Subcutaneous adipose tissue (tissue), 4 donors: ENCODE results near the gene ZNF830. TPM values are rescaled to one million over a fixed set of nuclear protein-coding genes. Genes with fewer than 3 reads are reported as not detected.

Source experiments
- total RNA-seq, 4 donors: library from RNA; depleted of rRNA; stranded (reverse); fragments of >200 nt; gene quantifications; one replicate each; pipeline ENCODE4 v1.1.0, GENCODE V29; 2016
- TF ChIP-seq, protein P1 (sequence below): fragments of 450-650 bp; IDR thresholded peaks from one replicate; pipeline ENCODE4 v1.5.1; 2016; ENCODE audit warnings: low read depth, mild to moderate bottlenecking, control low read depth, antibody characterized with exemption, moderate library complexity

The ZNF830 gene
- total RNA-seq, 4 donors from 2014 or later = 8.5 to 10.7 (median 9.6) TPM

DNA sequence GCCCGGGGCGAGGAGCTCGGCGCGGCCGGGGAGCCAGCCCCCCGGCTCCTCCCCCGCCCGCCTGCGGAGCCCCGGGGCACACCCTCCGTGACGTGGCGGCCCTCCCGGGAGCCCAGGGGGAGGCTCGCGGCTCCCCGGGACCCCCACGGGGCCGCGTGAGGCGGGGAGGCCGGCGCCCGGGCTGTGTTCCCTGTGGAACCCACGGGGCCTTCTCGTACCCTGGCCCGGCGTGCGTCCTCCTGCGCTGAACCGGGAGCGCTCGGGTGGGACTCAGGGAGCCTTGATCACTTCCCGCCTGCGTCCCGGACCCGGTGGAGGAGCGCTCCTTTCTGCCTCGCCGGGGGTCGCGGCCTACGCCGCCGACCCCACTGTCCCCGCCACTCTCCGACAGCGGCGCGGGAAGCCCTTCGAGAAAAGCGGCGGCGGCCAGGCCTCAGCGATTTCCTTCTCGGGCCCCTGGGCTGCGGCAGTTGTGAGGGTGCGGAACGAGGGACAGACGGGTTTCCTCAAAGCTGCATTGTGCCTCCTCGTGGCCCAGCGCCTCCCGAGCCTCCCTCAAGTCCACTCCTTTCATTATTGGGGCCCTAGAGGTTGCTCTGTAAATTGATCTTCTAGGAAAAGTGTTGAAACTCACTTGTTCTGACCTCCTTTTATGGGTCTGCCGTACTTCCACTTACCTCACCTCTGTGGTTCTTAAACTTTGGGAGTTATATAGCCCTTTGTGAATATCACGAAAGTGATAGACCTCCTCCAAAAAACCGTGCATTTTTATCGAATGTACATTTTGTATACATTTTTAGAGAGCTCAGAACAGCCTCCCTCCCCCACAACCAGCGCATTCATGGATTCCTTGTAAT lies 19.6 kb downstream of the ZNF830 start:
- TF ChIP-seq, protein P1, sequence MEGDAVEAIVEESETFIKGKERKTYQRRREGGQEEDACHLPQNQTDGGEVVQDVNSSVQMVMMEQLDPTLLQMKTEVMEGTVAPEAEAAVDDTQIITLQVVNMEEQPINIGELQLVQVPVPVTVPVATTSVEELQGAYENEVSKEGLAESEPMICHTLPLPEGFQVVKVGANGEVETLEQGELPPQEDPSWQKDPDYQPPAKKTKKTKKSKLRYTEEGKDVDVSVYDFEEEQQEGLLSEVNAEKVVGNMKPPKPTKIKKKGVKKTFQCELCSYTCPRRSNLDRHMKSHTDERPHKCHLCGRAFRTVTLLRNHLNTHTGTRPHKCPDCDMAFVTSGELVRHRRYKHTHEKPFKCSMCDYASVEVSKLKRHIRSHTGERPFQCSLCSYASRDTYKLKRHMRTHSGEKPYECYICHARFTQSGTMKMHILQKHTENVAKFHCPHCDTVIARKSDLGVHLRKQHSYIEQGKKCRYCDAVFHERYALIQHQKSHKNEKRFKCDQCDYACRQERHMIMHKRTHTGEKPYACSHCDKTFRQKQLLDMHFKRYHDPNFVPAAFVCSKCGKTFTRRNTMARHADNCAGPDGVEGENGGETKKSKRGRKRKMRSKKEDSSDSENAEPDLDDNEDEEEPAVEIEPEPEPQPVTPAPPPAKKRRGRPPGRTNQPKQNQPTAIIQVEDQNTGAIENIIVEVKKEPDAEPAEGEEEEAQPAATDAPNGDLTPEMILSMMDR = no peak

DNA sequence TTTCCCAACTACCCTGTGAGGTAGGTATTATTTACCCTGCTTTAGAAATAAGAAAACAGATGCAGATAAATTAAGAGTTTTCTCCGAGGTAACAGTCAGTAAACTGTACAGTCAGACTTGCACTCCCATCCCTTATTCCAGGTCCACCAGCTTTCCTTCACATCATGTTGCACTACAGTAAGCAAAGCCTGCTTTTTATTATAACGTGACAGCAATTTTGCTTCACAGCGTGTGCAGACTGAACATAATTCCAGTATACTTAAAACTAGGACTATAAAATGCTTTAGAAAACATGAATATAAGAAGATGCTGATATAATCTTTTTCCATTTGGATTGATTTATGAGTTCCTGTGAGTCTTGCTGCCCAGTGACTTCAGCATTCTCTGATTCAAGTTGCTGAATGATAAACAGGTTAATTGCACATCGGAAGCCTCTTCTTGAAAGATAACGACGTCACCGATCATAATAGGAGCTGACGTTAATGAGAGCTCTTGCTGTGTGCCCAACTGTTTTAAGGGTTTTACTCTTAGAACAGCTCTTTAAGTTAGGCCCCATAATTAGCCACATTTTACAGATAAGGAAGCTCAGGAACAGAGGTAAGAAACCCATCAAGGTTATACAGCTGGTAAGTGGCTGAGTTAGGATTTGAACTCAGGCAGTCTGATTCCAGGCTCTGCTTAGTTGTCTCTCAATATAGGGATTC lies 20.4 kb downstream of the ZNF830 start:
- TF ChIP-seq, protein P1 = no peak

DNA sequence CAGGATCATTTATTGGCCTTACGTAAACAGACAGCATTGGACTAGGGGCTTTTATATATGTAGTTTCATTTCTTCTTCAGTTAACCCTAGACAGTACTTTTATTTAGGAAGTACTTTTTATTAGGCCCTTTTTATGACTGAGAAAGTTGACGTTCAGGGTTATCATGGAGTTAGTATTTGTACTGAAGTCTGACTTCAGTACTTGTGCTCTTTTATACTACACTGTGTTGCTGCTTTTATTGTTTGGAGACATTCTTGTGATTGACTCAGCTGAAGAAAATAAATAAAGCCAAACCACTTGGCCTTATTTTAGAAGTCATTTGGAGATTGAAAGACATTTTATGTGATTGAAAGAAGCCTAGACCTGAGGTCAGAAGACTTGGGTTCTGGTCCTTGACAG lies 25.9 kb downstream of the ZNF830 start:
- TF ChIP-seq, protein P1 = no peak

DNA sequence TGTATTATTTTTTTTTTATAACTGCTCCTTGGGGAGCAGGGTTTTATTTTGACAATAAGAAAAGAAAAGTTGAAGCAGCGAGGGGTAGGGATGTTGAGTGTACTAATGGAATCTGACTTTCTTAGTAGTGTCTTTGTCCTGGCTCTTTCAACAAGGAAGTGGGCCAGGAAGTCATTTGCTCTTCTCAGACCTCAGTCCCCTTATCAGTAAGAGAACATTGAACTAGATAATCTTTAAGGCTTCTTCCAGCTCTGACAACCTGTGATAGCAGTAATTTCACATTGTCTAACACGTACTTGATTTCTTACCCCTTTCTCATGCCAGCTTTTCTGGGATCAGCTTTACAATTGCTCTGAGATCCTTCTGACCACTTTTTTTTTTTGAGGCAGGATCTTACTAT lies 27.3 kb downstream of the ZNF830 start:
- TF ChIP-seq, protein P1 = no peak

DNA sequence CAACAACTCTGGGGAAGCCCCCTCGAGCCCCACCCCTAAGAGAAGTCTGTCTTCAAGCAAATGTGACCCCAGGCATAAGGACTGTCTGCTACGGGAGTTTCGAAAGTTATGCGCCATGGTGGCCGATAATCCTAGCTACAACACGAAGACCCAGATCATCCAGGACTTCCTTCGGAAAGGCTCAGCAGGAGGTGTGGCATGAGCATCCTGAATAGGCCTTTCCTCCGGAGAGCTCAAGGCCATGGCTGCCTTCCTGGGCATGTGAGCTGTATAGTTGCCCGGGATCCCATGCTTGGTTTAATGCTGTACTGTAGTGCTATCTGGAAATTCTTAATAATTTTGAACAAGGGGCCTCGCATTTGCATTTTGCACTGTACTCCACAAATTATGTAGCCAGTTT lies 28.1 kb downstream of the ZNF830 start:
- TF ChIP-seq, protein P1 = no peak

DNA sequence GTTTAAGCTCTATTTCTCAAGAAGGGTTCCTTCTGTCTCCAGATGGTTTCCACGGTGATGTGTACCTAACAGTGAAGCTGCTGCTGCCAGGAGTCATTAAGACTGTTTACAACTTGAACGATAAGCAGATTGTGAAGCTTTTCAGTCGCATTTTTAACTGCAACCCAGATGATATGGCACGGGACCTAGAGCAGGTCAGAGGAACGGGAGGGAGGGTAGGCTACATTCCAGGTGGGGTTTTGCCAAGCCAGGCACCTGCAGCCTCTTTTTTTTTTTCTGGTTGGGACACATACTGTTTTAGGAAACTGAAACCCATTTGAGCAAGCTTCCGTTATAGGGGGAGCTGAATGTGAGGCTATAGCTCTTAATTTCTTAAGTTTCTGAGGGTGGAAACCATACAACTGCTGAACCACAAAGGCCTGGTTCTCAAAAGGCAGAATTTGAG lies 29.6 kb downstream of the ZNF830 start:
- TF ChIP-seq, protein P1 = no peak

DNA sequence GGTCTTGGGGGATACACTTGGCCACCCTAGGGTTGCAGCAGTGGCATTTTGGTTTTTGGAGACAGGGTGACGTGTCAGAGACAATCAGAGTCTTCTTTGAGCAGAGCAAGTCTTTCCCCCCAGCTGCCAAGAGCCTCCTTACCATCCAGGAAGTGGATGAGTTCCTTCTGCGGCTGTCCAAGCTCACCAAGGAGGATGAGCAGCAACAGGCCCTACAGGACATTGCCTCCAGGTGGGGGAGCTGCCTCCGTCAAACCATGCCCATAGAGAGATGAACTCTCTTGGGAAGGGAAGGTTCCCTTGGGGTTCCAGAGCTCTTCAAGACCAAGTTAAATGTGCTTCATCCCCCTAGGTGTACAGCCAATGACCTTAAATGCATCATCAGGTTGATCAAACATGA lies 30.3 kb downstream of the ZNF830 start:
- TF ChIP-seq, protein P1 = no peak
